Measurements from ENCODE around the gene PRPH. TPM values are rescaled to one million over a fixed set of nuclear protein-coding genes. Genes with fewer than 3 reads are reported as not detected.
A peak's percentile ranks its signal among the peaks of the same experiment; 100 is the strongest.

Gene PRPH
- total and polyA plus RNA-seq, 9 of the 15 experiments (the other 6 are each of a cell fraction or from before 2014, with no cell fraction given): 0.27 to 1.9 (median 1.3) TPM; not detected in 1

- TF ChIP-seq ZNF311 (CRISPR knock-in tag; IDR thresholded peaks at IDR 0.05) (no peak), ZNF134 (CRISPR knock-in tag; conservative IDR thresholded peaks at IDR 0.05) (no peak), PHB2 (IDR thresholded peaks at IDR 0.05; ENCODE audit: low read depth) (0 out of 2 replicates have a peak, but pooled peaks have one; percentile 26), SMAD1 (IDR thresholded peaks at IDR 0.05; ENCODE audit: low read depth, low read length, partially characterized antibody) (peak; percentile 4), NCOA1 (IDR thresholded peaks at IDR 0.05; ENCODE audit: low read depth) (no peak), RB1 (IDR thresholded peaks at IDR 0.05; ENCODE audit: low read depth) (no peak), ZNF395 (CRISPR knock-in tag; IDR thresholded peaks at IDR 0.05) (no peak), SAFB (IDR thresholded peaks at IDR 0.05; ENCODE audit: borderline replicate concordance, low read depth, low read length) (no peak), ZNF143 (CRISPR knock-in tag; IDR thresholded peaks at IDR 0.05) (no peak), FOXM1 (IDR thresholded peaks at IDR 0.05; ENCODE audit: low read depth) (no peak), FOXM1 (CRISPR knock-in tag; IDR thresholded peaks at IDR 0.05; ENCODE audit: low read depth) (no peak), ATF1 (CRISPR knock-in tag; IDR thresholded peaks at IDR 0.05) (no peak), ATF1 (tag; IDR thresholded peaks at IDR 0.05) (no peak), FOXK2 (conservative IDR thresholded peaks at IDR 0.05 in 1 of 2, IDR thresholded peaks at IDR 0.05 in 1 of 2; ENCODE audit: low read depth in 2 of 2) (no peak), ZNF717 (CRISPR knock-in tag; IDR thresholded peaks at IDR 0.05) (no peak), E2F3 (CRISPR knock-in tag; IDR thresholded peaks at IDR 0.05) (no peak), ELK1 (CRISPR knock-in tag; IDR thresholded peaks at IDR 0.05) (no peak), MIER1 (IDR thresholded peaks at IDR 0.05; ENCODE audit: low read depth) (no peak), CBX1 (IDR thresholded peaks at IDR 0.05; ENCODE audit: low read depth) (no peak), ZNF175 (CRISPR knock-in tag; IDR thresholded peaks at IDR 0.05; ENCODE audit: low read depth) (no peak), KLF1 (tag; IDR thresholded peaks at IDR 0.05) (no peak), SMARCE1 (IDR thresholded peaks at IDR 0.05) (no peak), ZZZ3 (IDR thresholded peaks at IDR 0.05) (no peak), ZNF655 (CRISPR knock-in tag; IDR thresholded peaks at IDR 0.05) (no peak), ZNF140 (CRISPR knock-in tag; IDR thresholded peaks at IDR 0.05) (no peak)
- TF ChIP-seq, protein P1, sequence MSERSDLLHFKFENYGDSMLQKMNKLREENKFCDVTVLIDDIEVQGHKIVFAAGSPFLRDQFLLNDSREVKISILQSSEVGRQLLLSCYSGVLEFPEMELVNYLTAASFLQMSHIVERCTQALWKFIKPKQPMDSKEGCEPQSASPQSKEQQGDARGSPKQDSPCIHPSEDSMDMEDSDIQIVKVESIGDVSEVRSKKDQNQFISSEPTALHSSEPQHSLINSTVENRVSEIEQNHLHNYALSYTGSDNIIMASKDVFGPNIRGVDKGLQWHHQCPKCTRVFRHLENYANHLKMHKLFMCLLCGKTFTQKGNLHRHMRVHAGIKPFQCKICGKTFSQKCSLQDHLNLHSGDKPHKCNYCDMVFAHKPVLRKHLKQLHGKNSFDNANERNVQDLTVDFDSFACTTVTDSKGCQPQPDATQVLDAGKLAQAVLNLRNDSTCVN (CRISPR knock-in tag; IDR thresholded peaks at IDR 0.05): no peak
- TF ChIP-seq, protein P2, sequence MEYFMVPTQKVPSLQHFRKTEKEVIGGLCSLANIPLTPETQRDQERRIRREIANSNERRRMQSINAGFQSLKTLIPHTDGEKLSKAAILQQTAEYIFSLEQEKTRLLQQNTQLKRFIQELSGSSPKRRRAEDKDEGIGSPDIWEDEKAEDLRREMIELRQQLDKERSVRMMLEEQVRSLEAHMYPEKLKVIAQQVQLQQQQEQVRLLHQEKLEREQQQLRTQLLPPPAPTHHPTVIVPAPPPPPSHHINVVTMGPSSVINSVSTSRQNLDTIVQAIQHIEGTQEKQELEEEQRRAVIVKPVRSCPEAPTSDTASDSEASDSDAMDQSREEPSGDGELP (CRISPR knock-in tag; IDR thresholded peaks at IDR 0.05; ENCODE audit: borderline replicate concordance): no peak
Measured at GRCh38 chr12:49323524-49324097, 28.7 kb downstream of the PRPH start (continued).

Measured in K562 (cell line).